GM12891 (cell line): ENCODE measurements around the gene PLA2G2D.

Experiments used
- PAX5 ChIP-seq: IDR thresholded peaks from 2 replicates; pipeline ENCODE4 v1.6.1; 2011; ENCODE audit warnings: low read length, moderate library complexity, mild to moderate bottlenecking; ENCODE audit not compliant: insufficient read depth, severe bottlenecking
- POLR2A ChIP-seq: IDR thresholded peaks from 2 replicates; pipeline ENCODE4 v1.6.1; 2011; ENCODE audit warnings: low read depth, low read length, control low read depth
- POLR2AphosphoS5 ChIP-seq: IDR thresholded peaks from 2 replicates; pipeline ENCODE4 v1.6.1; 2011; ENCODE audit warnings: low read depth, low read length, control low read depth
- SPI1 ChIP-seq: IDR thresholded peaks from 2 replicates; pipeline ENCODE4 v1.6.1; 2011; ENCODE audit warnings: low read depth, low read length, control low read depth
- TAF1 ChIP-seq: IDR thresholded peaks from 2 replicates; pipeline ENCODE4 v1.6.1; 2011; ENCODE audit warnings: low read depth, low read length, control low read depth

GRCh38 chr1:20090119-20090518, 29.2 kb downstream of the PLA2G2D start:
- no peak for TF ChIP-seq POLR2A
- no peak for TF ChIP-seq POLR2AphosphoS5
- no peak for TF ChIP-seq SPI1
- no peak for TF ChIP-seq TAF1
- no peak for TF ChIP-seq PAX5
